ENCODE measurements around the gene SPNS1.
"Not testable (repeated sequence)": the region's sequence is repeated elsewhere in the genome, so short reads cannot be mapped to it uniquely, and the experiment has no call there.

SPNS1 gene

DNA sequence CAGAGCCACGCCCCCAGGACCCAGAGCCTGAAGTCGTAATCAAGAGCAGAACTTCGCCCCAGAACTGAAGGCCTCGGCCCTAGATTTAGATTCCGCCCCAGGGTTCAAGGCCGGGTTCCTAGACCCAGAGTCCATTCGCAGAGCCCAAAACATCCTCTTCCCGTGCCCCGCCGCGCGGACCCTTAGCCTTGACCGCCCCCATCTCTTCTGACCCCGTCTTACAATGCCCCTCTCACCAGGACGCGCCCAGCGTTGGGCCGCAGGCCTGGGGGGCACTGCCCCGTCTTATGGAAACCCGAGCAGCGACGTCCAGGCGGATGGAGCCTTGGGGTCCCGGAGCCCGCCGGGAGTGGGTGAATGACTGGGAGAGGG is 37.8 kb upstream of the SPNS1 start:
- POLR2A ChIA-PET = interaction anchor here (0.6 to 2.7 kb wide), 14 partner anchors 8 to 115 kb away, joined by 3 to 16 read pairs (median 4); partner anchors contain the start of genes ATXN2L, NFATC2IP, RABEP2 and SH2B1
- DNase-seq (ENCODE audit: extremely low spot score) = no peak
- CTCF ChIA-PET = interaction anchor here (0.7 to 2.6 kb wide), 3 partner anchors 8 to 70 kb away, joined by 3 to 15 read pairs (median 3); partner anchors contain the start of gene NFATC2IP

DNA sequence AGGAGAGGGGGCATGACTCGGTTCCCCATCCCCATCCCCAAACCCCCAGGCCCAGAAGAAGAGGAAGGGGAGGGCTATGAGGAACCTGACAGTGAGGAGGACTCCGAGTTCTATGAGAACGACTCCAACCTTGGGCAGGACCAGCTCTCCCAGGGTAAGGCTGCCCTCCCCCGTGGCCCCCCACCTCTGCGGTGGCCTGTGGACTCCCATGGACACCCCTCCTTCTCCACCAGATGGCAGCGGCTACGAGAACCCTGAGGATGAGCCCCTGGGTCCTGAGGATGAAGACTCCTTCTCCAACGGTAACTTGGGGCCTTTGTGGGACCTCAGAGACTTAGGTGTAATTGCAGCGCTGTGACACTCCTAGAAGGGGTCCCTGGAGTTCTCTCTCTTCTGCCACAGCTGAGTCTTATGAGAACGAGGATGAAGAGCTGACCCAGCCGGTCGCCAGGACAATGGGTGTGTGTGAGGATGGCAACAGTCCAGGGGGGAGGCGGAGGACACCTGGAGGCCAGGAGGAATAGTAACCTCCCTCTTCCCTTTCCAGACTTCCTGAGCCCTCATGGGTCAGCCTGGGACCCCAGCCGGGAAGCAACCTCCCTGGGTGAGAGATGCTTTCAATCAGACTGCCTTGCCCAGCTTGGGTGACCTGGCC is 37.2 kb upstream of the SPNS1 start:
- ChIA-PET POLR2A (interaction anchor here (1.5 to 2.7 kb wide), 3 partner anchors 11 to 116 kb away, joined by 3 to 16 read pairs (median 9); partner anchors contain the start of genes NFATC2IP and RABEP2), CTCF (interaction anchor here (0.7 to 2.6 kb wide), 2 partner anchors 8 to 13 kb away, joined by 3 to 15 read pairs; partner anchors contain the start of gene NFATC2IP)
- TF ChIP-seq BHLHE40 (IDR thresholded peaks at IDR 0.05; ENCODE audit: borderline replicate concordance) = no peak
- TF ChIP-seq ZNF384 (IDR thresholded peaks at IDR 0.05) = no peak
- no peak for TF ChIP-seq SP1 (IDR thresholded peaks at IDR 0.05)
- TF ChIP-seq ARNT (IDR thresholded peaks at IDR 0.05) = no peak
- TF ChIP-seq NFRKB (IDR thresholded peaks at IDR 0.05) = no peak
- TF ChIP-seq LEF1 (IDR thresholded peaks at IDR 0.05; ENCODE audit: borderline replicate concordance) = no peak
- no peak for TF ChIP-seq SUZ12 (IDR thresholded peaks at IDR 0.05)
- no peak for TF ChIP-seq L3MBTL2 (conservative IDR thresholded peaks at IDR 0.05)
- no peak for TF ChIP-seq TARDBP (IDR thresholded peaks at IDR 0.05)
- TF ChIP-seq HDGF (IDR thresholded peaks at IDR 0.05; ENCODE audit: borderline replicate concordance) = no peak
- no peak for TF ChIP-seq FOXA1 (IDR thresholded peaks at IDR 0.05)
- TF ChIP-seq FOXK2 (IDR thresholded peaks at IDR 0.05) = no peak
- no peak for DNase-seq (ENCODE audit: extremely low spot score)

More for the DNA sequence above, 37.8 kb upstream of the SPNS1 start:
- TF ChIP-seq LEF1 (IDR thresholded peaks at IDR 0.05; ENCODE audit: borderline replicate concordance) = no peak
- no peak for TF ChIP-seq FOXM1 (IDR thresholded peaks at IDR 0.05; ENCODE audit: borderline replicate concordance)
- TF ChIP-seq PKNOX1 (IDR thresholded peaks at IDR 0.05) = no peak
- TF ChIP-seq ARNT (IDR thresholded peaks at IDR 0.05) = no peak
- TF ChIP-seq TARDBP (IDR thresholded peaks at IDR 0.05) = no peak
- TF ChIP-seq NFRKB (IDR thresholded peaks at IDR 0.05) = no peak
- TF ChIP-seq HDGF (IDR thresholded peaks at IDR 0.05; ENCODE audit: borderline replicate concordance) = no peak
- no peak for TF ChIP-seq L3MBTL2 (conservative IDR thresholded peaks at IDR 0.05)
- TF ChIP-seq ZNF384 (IDR thresholded peaks at IDR 0.05) = no peak
- TF ChIP-seq ELF4 (IDR thresholded peaks at IDR 0.05) = no peak
- TF ChIP-seq FOXK2 (IDR thresholded peaks at IDR 0.05) = no peak
- no peak for TF ChIP-seq SP1 (IDR thresholded peaks at IDR 0.05)
- TF ChIP-seq CTBP1 (IDR thresholded peaks at IDR 0.05; ENCODE audit: borderline replicate concordance) = no peak

DNA sequence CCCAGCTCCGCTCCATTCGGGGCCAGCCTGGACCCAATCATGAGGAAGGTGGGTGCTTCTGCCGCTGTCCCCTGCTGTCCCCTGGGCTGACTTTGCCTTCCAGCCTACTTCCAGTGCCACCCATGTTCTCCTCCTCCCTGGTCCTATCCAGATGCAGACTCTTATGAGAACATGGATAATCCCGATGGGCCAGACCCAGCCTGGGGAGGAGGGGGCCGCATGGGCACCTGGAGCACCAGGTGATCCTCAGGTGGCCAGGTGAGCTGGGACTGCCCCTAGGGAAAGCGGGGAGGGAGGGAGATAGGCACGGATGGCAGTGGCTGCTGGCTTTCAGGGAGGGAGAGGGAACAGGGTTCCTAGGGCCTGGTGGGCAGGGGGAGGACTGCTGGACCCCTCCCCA is 35.9 kb upstream of the SPNS1 start:
- CTCF ChIA-PET = no interaction called here
- POLR2A ChIA-PET = interaction anchor here (0.9 kb wide), 1 partner anchor 92 kb away, joined by 3 read pairs; the partner anchor contains the start of gene TUFM
- TF ChIP-seq NFRKB (IDR thresholded peaks at IDR 0.05) (no peak), ELF4 (IDR thresholded peaks at IDR 0.05) (no peak), HDGF (IDR thresholded peaks at IDR 0.05; ENCODE audit: borderline replicate concordance) (no peak), LEF1 (IDR thresholded peaks at IDR 0.05; ENCODE audit: borderline replicate concordance) (no peak), FOXA1 (IDR thresholded peaks at IDR 0.05) (no peak), FOXM1 (IDR thresholded peaks at IDR 0.05; ENCODE audit: borderline replicate concordance) (no peak), L3MBTL2 (conservative IDR thresholded peaks at IDR 0.05) (no peak), PKNOX1 (IDR thresholded peaks at IDR 0.05) (no peak)
- no peak for DNase-seq (ENCODE audit: extremely low spot score)

DNA sequence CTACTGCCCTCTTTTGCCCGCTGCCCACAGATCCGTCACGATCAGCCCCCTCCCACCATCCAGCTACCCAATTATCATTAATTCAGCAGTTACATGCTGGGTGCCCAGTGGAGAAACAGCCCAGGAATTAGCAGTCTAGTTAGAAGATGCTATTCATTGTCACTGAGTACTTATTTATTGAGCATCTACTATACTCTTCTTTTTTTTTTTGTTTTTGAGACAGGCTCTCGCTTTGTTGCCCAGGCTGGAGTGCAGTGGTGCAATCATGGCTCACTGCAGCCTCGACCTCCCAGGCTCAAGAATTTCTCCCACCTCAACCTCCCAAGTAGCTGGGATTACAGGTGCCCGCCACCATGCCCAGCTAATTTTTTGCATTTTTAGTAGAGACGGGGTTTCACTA is 34.8 kb upstream of the SPNS1 start:
- DNase-seq (ENCODE audit: extremely low spot score); CTCF ChIA-PET: not testable (repeated sequence)
- POLR2A ChIA-PET = interaction anchor here (0.9 kb wide), 1 partner anchor 93 kb away, joined by 3 read pairs; the partner anchor contains the start of gene TUFM

- TF ChIP-seq BHLHE40 (IDR thresholded peaks at IDR 0.05; ENCODE audit: borderline replicate concordance) (no peak), FOXM1 (IDR thresholded peaks at IDR 0.05; ENCODE audit: borderline replicate concordance) (no peak)
- CTCF ChIA-PET = no interaction called here
- DNase-seq (ENCODE audit: extremely low spot score) = no peak
- POLR2A ChIA-PET = interaction anchor here (1.2 kb wide), 1 partner anchor 97 kb away, joined by 3 read pairs; the partner anchor contains the start of gene TUFM
Measured at GRCh38 chr16:28943281-28943680, 31.3 kb upstream of the SPNS1 start.

GRCh38 chr16:28946681-28947080 is 27.9 kb upstream of the SPNS1 start:
- TF ChIP-seq BHLHE40 (IDR thresholded peaks at IDR 0.05; ENCODE audit: borderline replicate concordance) = no peak
- ChIA-PET CTCF (no interaction called here), POLR2A (no interaction called here)
- no peak for DNase-seq (ENCODE audit: extremely low spot score)

GRCh38 chr16:28950648-28951409 is 23.7 kb upstream of the SPNS1 start, which contains the start of gene NFATC2IP:
Gene NFATC2IP (plus strand): TSS chr16:28950937. CDS start chr16:28951012, 75 bp downstream.
- ChIA-PET POLR2A (interaction anchor here (0.6 to 2.6 kb wide), 16 partner anchors 13 to 128 kb away, joined by 3 to 19 read pairs (median 4); partner anchors contain the start of genes ATXN2L, SH2B1, SPNS1 and TUFM), CTCF (interaction anchor here (0.6 kb wide), 2 partner anchors 14 to 16 kb away, joined by 3 read pairs; no protein-coding TSS in a partner anchor)

More at GRCh38 chr16:28950648-28951409, 23.7 kb upstream of the SPNS1 start, which contains the start of gene NFATC2IP:
- TF ChIP-seq PKNOX1 (IDR thresholded peaks at IDR 0.05) (peak; percentile 100), ELF4 (IDR thresholded peaks at IDR 0.05) (peak; percentile 79), BHLHE40 (IDR thresholded peaks at IDR 0.05; ENCODE audit: borderline replicate concordance) (no peak), L3MBTL2 (conservative IDR thresholded peaks at IDR 0.05) (0 out of 2 replicates have a peak, but pooled peaks have one; percentile 39)
- peak; percentile 97 for DNase-seq (ENCODE audit: extremely low spot score)

All from HEK293T (cell line).